Gastrocnemius medialis (tissue), 4 donors: Measurements from ENCODE around the gene SH3PXD2B. TPM values are rescaled to one million over a fixed set of nuclear protein-coding genes. Genes with fewer than 3 reads are reported as not detected.
A peak's percentile ranks its signal among the peaks of the same experiment; 100 is the strongest.

Experiments used
- ATAC-seq, 2 donors: fragments of 150-250 bp; one replicate each; pipeline ENCODE4 v1.9.1; 2016
- DNase-seq, 2 donors: peaks; one replicate each; pipeline ENCODE4 v3.0.0-alpha.2; 2019
- H3K27ac ChIP-seq, 4 donors: fragments of 200-600 bp; sonication (generic); 1 replicate in 1 of 4; 2 replicates in 3 of 4; pipeline ENCODE4 v1.5.1; 2016 to 2018; ENCODE audit warnings: mild to moderate bottlenecking in 2 of 4, moderate library complexity in 1 of 4
- H3K27me3 ChIP-seq, 3 donors: fragments of 200-600 bp; sonication (generic) in 2 of 3; 1 replicate in 1 of 3; 2 replicates in 2 of 3; pipeline versions ENCODE4 v1.5.1 to v1.6.0; 2016 to 2019; ENCODE audit warnings: mild to moderate bottlenecking in 1 of 3, moderate library complexity in 1 of 3
- H3K36me3 ChIP-seq, 2 donors: fragments of 200-600 bp; sonication (generic) in 1 of 2; one replicate each; pipeline ENCODE4 v1.5.1; 2017 to 2018
- H3K4me1 ChIP-seq, 2 donors: fragments of 200-600 bp; sonication (generic) in 1 of 2; one replicate each; pipeline ENCODE4 v1.5.1; 2016 to 2017; ENCODE audit warnings: mild to moderate bottlenecking in 2 of 2
- H3K4me3 ChIP-seq, 4 donors: fragments of 200-600 bp; sonication (generic) in 3 of 4; 1 replicate in 1 of 4; 2 replicates in 3 of 4; pipeline ENCODE4 v1.5.1; 2016 to 2019; ENCODE audit warnings: mild to moderate bottlenecking in 2 of 4
- H3K9me3 ChIP-seq, 3 donors: fragments of 200-600 bp; sonication (generic) in 2 of 3; 1 replicate in 1 of 3; 2 replicates in 2 of 3; pipeline ENCODE4 v1.5.1; 2016 to 2019
- CTCF ChIP-seq, 5 experiments: fragments of 450-650 bp in 3 of 5; fragments of 200-600 bp in 2 of 5; sonication (generic) in 2 of 5; IDR thresholded peaks in 4 of 5; conservative IDR thresholded peaks in 1 of 5; 1 replicate in 4 of 5; 2 replicates in 1 of 5; pipeline ENCODE4 v1.5.1; 2016 to 2019; ENCODE audit warnings: antibody characterized with exemption in 5 of 5, mild to moderate bottlenecking in 3 of 5, moderate library complexity in 3 of 5
- POLR2A ChIP-seq, 2 donors: fragments of 450-650 bp; IDR thresholded peaks; one replicate each; pipeline ENCODE4 v1.6.1; 2017; ENCODE audit warnings: antibody characterized with exemption in 2 of 2, mild to moderate bottlenecking in 2 of 2, moderate library complexity in 2 of 2
- in situ Hi-C, 4 donors: fragments of 200-750 bp; cut with MboI; loops; one replicate each; pipeline versions ENCODE4 v1.15.0 to v1.8.0; 2017; ENCODE audit warnings: low sequenced_read_pairs in 4 of 4
- intact Hi-C: fragments of 100-400 bp; cut with DNase I; formaldehyde crosslinking; loops from one replicate; pipeline ENCODE4 v1.15.1; 2023; ENCODE audit warnings: low total_unique reads
- total RNA-seq, 4 donors: library from RNA; depleted of rRNA; stranded (reverse); fragments of >200 nt; gene quantifications; one replicate each; pipeline versions ENCODE4 v1.1.0 to v1.2.3, GENCODE V29; 2016

Gene SH3PXD2B
- total RNA-seq, 4 donors from 2014 or later, result 2.7 to 10.2 (median 4.2) TPM

GRCh38 chr5:172484664-172485063 is 30.3 kb upstream of the SH3PXD2B start:
- no peaks in the 10 kb centered on the region for H3K27me3 ChIP-seq
- ATAC-seq, result no peak

DNA sequence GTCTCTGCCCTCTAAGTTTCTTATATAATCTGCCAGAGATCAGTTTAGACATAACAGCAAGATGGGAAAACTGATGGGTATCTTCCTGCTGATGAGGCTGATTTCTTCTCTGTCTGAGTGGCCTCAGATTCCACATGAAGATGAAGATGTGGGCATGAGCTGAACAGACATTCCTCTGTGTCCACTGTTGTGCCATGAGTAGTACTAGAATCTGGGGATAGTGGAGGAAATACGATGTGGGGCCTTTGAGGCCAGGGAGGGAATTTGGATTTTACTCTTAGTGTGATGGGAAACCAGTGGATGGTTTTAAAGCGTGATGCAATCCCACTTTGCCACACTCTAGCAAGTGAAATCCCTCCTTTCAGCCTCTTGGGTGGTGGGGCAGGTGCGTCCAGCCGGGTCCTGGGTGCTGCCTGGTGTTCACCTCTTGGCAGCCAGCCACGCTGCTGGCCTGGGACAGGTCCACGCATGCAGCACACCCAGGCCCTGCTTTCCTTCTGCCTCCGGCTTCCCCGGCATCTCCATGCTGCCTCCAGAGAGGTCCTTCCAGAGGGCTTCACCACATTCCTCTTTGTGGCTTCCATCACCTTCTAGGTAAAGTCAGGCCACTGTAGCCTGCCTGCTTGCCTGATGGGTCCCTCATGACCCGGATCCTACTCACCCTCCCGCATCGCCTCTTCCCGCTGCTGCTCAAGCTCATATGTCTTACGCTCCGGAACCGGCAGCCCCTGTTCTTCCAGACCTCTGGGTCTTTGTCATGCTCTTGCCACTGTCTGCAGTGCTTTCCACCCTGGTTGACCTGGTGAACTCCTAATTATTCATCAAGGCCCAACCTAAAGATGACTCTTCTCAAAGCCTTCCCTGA is 28.1 kb upstream of the SH3PXD2B start:
- ATAC-seq (no peak), DNase-seq (no peak)
- Histone ChIP-seq H3K4me1 (peaks cover 0 to 4% of the 10 kb centered on the region in 2 donors), H3K4me3 (no peak overlapping the region), H3K27me3 (no peaks in the 10 kb centered on the region), H3K36me3 (no peaks in the 10 kb centered on the region), H3K27ac (peak overlapping the region in 3 of 4 donors; percentile 30 to 75 (median 72)), H3K9me3 (no peaks in the 10 kb centered on the region)
- TF ChIP-seq POLR2A (IDR thresholded peaks at IDR 0.05) (no peak), CTCF (IDR thresholded peaks at IDR 0.05 in 4 of 5, conservative IDR thresholded peaks at IDR 0.05 in 1 of 5) (no peak)
- in situ Hi-C loops, result loop anchor here in 1 of 4 donors (5.0 kb wide), 1 partner anchor 215 kb away; no protein-coding TSS in a partner anchor
- intact Hi-C loops, result loop anchor here (5.0 kb wide), 1 partner anchor 75 kb away; no protein-coding TSS in a partner anchor

More at GRCh38 chr5:172484664-172485063, 30.3 kb upstream of the SH3PXD2B start:
- TF ChIP-seq CTCF (IDR thresholded peaks at IDR 0.05 in 4 of 5, conservative IDR thresholded peaks at IDR 0.05 in 1 of 5), result no peak
- no peak for TF ChIP-seq POLR2A (IDR thresholded peaks at IDR 0.05)
- Histone ChIP-seq H3K9me3 (no peaks in the 10 kb centered on the region), H3K36me3 (no peaks in the 10 kb centered on the region), H3K27ac (no peak overlapping the region), H3K4me3 (no peak overlapping the region), H3K4me1 (peaks cover 0 to 4% of the 10 kb centered on the region in 2 donors)
- DNase-seq, result no peak
- intact Hi-C loops (loop anchor here (5.0 kb wide), 1 partner anchor 73 kb away; no protein-coding TSS in a partner anchor), in situ Hi-C loops (loop anchor here in 1 of 4 donors (5.0 kb wide), 1 partner anchor 213 kb away; no protein-coding TSS in a partner anchor)

GRCh38 chr5:172481011-172481800 is 26.9 kb upstream of the SH3PXD2B start:
- H3K36me3 ChIP-seq, result no peaks in the 10 kb centered on the region
- in situ Hi-C loops (loop anchor here in 1 of 4 donors (5.0 kb wide), 1 partner anchor 216 kb away; no protein-coding TSS in a partner anchor), intact Hi-C loops (loop anchor here (5.0 kb wide), 1 partner anchor 76 kb away; no protein-coding TSS in a partner anchor)
- no peaks in the 10 kb centered on the region for H3K9me3 ChIP-seq
- ATAC-seq (no peak), DNase-seq (no peak)
- peaks cover 0 to 4% of the 10 kb centered on the region in 2 donors for H3K4me1 ChIP-seq
- H3K4me3 ChIP-seq, result no peak overlapping the region
- H3K27me3 ChIP-seq, result no peaks in the 10 kb centered on the region
- no peak for TF ChIP-seq POLR2A (IDR thresholded peaks at IDR 0.05)
- H3K27ac ChIP-seq, result peak overlapping the region; percentile 40 to 75 (median 64)

DNA sequence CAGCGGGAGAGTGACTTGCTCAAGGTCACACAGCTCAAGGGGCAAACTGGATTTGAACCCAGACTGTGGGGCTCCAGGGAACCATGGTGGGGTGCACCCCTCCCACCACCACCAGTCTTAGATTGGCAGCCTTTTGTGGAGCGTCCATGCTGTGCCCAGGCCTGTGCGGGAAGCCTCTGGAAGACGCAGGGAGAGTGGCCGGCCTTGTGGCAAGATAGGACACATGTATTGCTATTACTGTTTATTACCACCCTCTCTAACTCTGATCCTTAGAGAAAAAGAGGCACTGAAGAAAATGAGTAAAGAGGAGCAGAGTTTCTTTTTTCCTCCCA is 25.4 kb upstream of the SH3PXD2B start:
- Histone ChIP-seq H3K9me3 (no peaks in the 10 kb centered on the region), H3K36me3 (no peaks in the 10 kb centered on the region), H3K4me3 (no peak overlapping the region), H3K4me1 (peaks cover 0 to 4% of the 10 kb centered on the region in 2 donors), H3K27me3 (no peaks in the 10 kb centered on the region), H3K27ac (peak overlapping the region; percentile 45 to 75 (median 64))
- no peak for ATAC-seq
- TF ChIP-seq CTCF (IDR thresholded peaks at IDR 0.05 in 4 of 5, conservative IDR thresholded peaks at IDR 0.05 in 1 of 5) (no peak), POLR2A (IDR thresholded peaks at IDR 0.05) (no peak)
- intact Hi-C loops (loop anchor here (1.0 to 5.0 kb wide), 3 partner anchors 78 to 218 kb away; partner anchors contain the start of gene NEURL1B), in situ Hi-C loops (loop anchor here (5.0 to 10.0 kb wide), 2 partner anchors 218 to 445 kb away; no protein-coding TSS in a partner anchor)
- no peak for DNase-seq
